ENCODE data around the gene USP9Y.

The USP9Y gene

GRCh38 chrY:12733625-12734024 lies 32.6 kb downstream of the USP9Y start:
- in situ Hi-C loops (cut with MboI; ENCODE audit: low pct_unique_long_range_greater_than_20kb, low sequenced_read_pairs, unreplicated experiment) = no loop called here
- TF ChIP-seq CTCF (IDR thresholded peaks at IDR 0.05; ENCODE audit: extremely low read depth, insufficient read depth, missing control alignments) = no peak
- no peak for DNase-seq (ENCODE audit: low spot score)

- DNase-seq (ENCODE audit: low spot score) = no peak
- in situ Hi-C loops (cut with MboI; ENCODE audit: low pct_unique_long_range_greater_than_20kb, low sequenced_read_pairs, unreplicated experiment) = no loop called here
- no peak for TF ChIP-seq CTCF (IDR thresholded peaks at IDR 0.05; ENCODE audit: extremely low read depth, insufficient read depth, missing control alignments)
Measured at GRCh38 chrY:12734051-12734450, 33.0 kb downstream of the USP9Y start.

GRCh38 chrY:12741414-12741813 lies 40.4 kb downstream of the USP9Y start:
- TF ChIP-seq CTCF (IDR thresholded peaks at IDR 0.05; ENCODE audit: extremely low read depth, insufficient read depth, missing control alignments) = no peak
- DNase-seq (ENCODE audit: low spot score) = no peak
- in situ Hi-C loops (cut with MboI; ENCODE audit: low pct_unique_long_range_greater_than_20kb, low sequenced_read_pairs, unreplicated experiment) = no loop called here

GRCh38 chrY:12742725-12743124 lies 41.7 kb downstream of the USP9Y start:
- DNase-seq (ENCODE audit: low spot score) = no peak
- no peak for TF ChIP-seq CTCF (IDR thresholded peaks at IDR 0.05; ENCODE audit: extremely low read depth, insufficient read depth, missing control alignments)
- in situ Hi-C loops (cut with MboI; ENCODE audit: low pct_unique_long_range_greater_than_20kb, low sequenced_read_pairs, unreplicated experiment) = no loop called here

- in situ Hi-C loops (cut with MboI; ENCODE audit: low pct_unique_long_range_greater_than_20kb, low sequenced_read_pairs, unreplicated experiment) = no loop called here
- DNase-seq (ENCODE audit: low spot score) = no peak
- TF ChIP-seq CTCF (IDR thresholded peaks at IDR 0.05; ENCODE audit: extremely low read depth, insufficient read depth, missing control alignments) = no peak
Measured at GRCh38 chrY:12744091-12744490, 43.1 kb downstream of the USP9Y start.

GRCh38 chrY:12749293-12749692 lies 48.3 kb downstream of the USP9Y start:
- no peak for DNase-seq (ENCODE audit: low spot score)
- in situ Hi-C loops (cut with MboI; ENCODE audit: low pct_unique_long_range_greater_than_20kb, low sequenced_read_pairs, unreplicated experiment) = no loop called here
- TF ChIP-seq CTCF (IDR thresholded peaks at IDR 0.05; ENCODE audit: extremely low read depth, insufficient read depth, missing control alignments) = no peak

- TF ChIP-seq CTCF (IDR thresholded peaks at IDR 0.05; ENCODE audit: extremely low read depth, insufficient read depth, missing control alignments) = no peak
- no peak for DNase-seq (ENCODE audit: low spot score)
- in situ Hi-C loops (cut with MboI; ENCODE audit: low pct_unique_long_range_greater_than_20kb, low sequenced_read_pairs, unreplicated experiment) = no loop called here
Measured at GRCh38 chrY:12752856-12753255, 51.8 kb downstream of the USP9Y start.
